Smooth muscle cell of bladder (primary cell): ENCODE measurements around the gene ERO1B. TPM values are rescaled to one million over a fixed set of nuclear protein-coding genes. Genes with fewer than 3 reads are reported as not detected.

Source experiments
- total RNA-seq: library from RNA; depleted of rRNA; stranded (reverse); fragments of >200 nt; gene quantifications from 2 replicates; pipeline ENCODE4 v1.2.3, GENCODE V29; 2014

Gene ERO1B, protein sequence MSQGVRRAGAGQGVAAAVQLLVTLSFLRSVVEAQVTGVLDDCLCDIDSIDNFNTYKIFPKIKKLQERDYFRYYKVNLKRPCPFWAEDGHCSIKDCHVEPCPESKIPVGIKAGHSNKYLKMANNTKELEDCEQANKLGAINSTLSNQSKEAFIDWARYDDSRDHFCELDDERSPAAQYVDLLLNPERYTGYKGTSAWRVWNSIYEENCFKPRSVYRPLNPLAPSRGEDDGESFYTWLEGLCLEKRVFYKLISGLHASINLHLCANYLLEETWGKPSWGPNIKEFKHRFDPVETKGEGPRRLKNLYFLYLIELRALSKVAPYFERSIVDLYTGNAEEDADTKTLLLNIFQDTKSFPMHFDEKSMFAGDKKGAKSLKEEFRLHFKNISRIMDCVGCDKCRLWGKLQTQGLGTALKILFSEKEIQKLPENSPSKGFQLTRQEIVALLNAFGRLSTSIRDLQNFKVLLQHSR
- total RNA-seq = 2.3 and 3.5 TPM in 2 replicates

DNA sequence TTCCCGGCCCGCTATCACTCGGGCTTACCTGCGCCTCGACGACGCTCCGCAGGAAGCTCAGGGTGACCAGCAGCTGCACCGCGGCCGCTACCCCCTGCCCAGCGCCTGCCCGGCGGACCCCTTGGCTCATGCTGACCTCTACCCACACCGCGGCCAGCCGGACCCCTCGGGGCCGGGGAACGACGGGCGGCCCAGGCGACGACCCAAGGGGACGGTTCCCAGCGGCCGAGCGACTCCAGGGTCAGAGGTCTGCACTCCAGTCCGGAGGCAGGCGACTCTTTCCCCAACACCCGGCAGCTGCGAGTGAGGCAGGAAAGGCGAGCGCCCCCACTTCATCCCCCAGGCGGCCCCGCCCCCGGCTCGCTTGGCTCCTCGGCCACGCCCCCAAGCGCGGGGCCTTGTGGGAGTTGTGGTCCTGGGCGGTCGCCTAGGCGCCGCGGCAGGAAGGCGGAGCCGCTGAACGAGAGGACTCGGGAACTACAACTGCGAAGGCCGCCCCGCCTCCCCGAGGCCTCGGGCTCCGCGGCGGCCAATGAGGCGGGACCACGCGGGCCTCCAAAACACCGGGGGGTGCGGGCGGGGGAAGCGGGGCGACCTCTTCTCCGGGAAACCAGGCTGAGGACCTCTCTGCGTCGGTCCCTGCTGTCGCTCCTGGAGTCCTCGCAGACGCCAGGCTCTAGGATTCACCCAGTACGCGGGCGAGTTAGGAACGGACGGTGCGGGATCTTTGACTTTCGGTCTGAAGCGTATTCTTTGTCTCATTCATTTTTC lies at the start of gene ERO1B:
ERO1B (minus strand) TSS at position 305 of the 771 bp plus-strand sequence; CDS start at position 130, 175 bp downstream.

Other genes with a start within 250 kb of the ERO1B start
- 75.4 and 113 TPM in 2 replicates for gene NID1, start 216.9 kb downstream of the ERO1B start, total RNA-seq
- gene GPR137B, start 139.4 kb downstream of the ERO1B start, total RNA-seq = 12.2 and 21.6 TPM in 2 replicates
- 0.09 and 0.14 TPM in 2 replicates for gene EDARADD, start 112.3 kb upstream of the ERO1B start, total RNA-seq
- gene LGALS8, start 242.0 kb upstream of the ERO1B start, total RNA-seq = 65.0 and 66.9 TPM in 2 replicates